MCF 10A (cell line): ENCODE results near the gene NUP210L. TPM values are rescaled to one million over a fixed set of nuclear protein-coding genes. Genes with fewer than 3 reads are reported as not detected.
A peak's percentile ranks its signal among the peaks of the same experiment; 100 is the strongest.

Experiments
- BruUV-seq: library from RNA; stranded (reverse); fragments of 400-500 nt; replicated peaks from 2 replicates; lab custom pipeline; 2021; lab: Mats Ljungman, UMichigan
- CTCF ChIA-PET: fragments of 300-600 bp; sonication (Branson Sonifier 250); formaldehyde crosslinking; extraction: SDS; loops from one replicate; lab custom pipeline; 2021; ENCODE audit warnings: antibody characterized with exemption, inconsistent platforms; lab: Yijun Ruan, JAX
- POLR2A ChIA-PET: fragments of 300-600, 350-650 bp; sonication (Branson Sonifier 250); formaldehyde crosslinking; extraction: SDS; loops from one replicate; lab custom pipeline; 2020; ENCODE audit warnings: antibody characterized with exemption, inconsistent platforms; lab: Yijun Ruan, JAX
- DNase-seq: peaks from one replicate; pipeline ENCODE4 v3.0.0-alpha.2; 2018; ENCODE audit not compliant: unreplicated experiment
- H3K27ac Mint-ChIP-seq: one replicate; pipeline ENCODE4 v1.8.0; 2022; ENCODE audit warnings: mild to moderate bottlenecking, low read depth, mixed read lengths; ENCODE audit not compliant: unreplicated experiment
- H3K27me3 Mint-ChIP-seq: one replicate; pipeline ENCODE4 v1.8.0; 2022; ENCODE audit warnings: mixed read lengths; ENCODE audit not compliant: insufficient read depth, unreplicated experiment
- H3K36me3 Mint-ChIP-seq: one replicate; pipeline ENCODE4 v1.8.0; 2022; ENCODE audit warnings: mild to moderate bottlenecking, moderate library complexity, mixed read lengths; ENCODE audit not compliant: insufficient read depth, unreplicated experiment
- H3K4me1 Mint-ChIP-seq: one replicate; pipeline ENCODE4 v1.8.0; 2022; ENCODE audit warnings: mixed read lengths; ENCODE audit not compliant: insufficient read depth, unreplicated experiment
- H3K4me3 Mint-ChIP-seq: one replicate; pipeline ENCODE4 v1.8.0; 2022; ENCODE audit warnings: mild to moderate bottlenecking, moderate library complexity, mixed read lengths; ENCODE audit not compliant: unreplicated experiment
- H3K9me3 Mint-ChIP-seq: one replicate; pipeline ENCODE4 v1.8.0; 2022; ENCODE audit warnings: mixed read lengths; ENCODE audit not compliant: unreplicated experiment
- CTCF ChIP-seq: fragments of 200-600 bp; IDR thresholded peaks from one replicate; pipeline ENCODE4 v1.8.0; 2022; ENCODE audit warnings: antibody characterized with exemption, mild to moderate bottlenecking; ENCODE audit not compliant: unreplicated experiment
- intact Hi-C: fragments of 100-400 bp; cut with micrococcal nuclease; formaldehyde crosslinking; loops from 2 replicates; pipeline ENCODE4 v1.14.1; 2022
- total RNA-seq: library from RNA; stranded (reverse); gene quantifications from 2 replicates; pipeline ENCODE4 v1.2.3, GENCODE V29; 2022

Gene NUP210L
- total RNA-seq, 1 experiment from 2014 or later: 0.05 TPM

- Mint-ChIP-seq H3K36me3 (peaks cover 93% of the 10 kb centered on the region), H3K4me1 (peaks cover 27% of the 10 kb centered on the region), H3K27me3 (no peaks in the 10 kb centered on the region), H3K9me3 (no peaks in the 10 kb centered on the region), H3K4me3 (no peak overlapping the region), H3K27ac (peak overlapping the region; percentile 57)
- no peak for TF ChIP-seq CTCF
- ChIA-PET POLR2A (no interaction called here), CTCF (interaction anchor here (2.0 kb wide), 1 partner anchor 9 kb away, joined by 7 read pairs; no protein-coding TSS in a partner anchor)
- BruUV-seq: no TSS peak
- intact Hi-C loops: no loop called here
- DNase-seq: no peak
These were observed 17.0 kb upstream of the NUP210L start for GRCh38 chr1:154171880-154172279.

GRCh38 chr1:154171223-154171583 lies 16.3 kb upstream of the NUP210L start:
- BruUV-seq: no TSS peak
- Mint-ChIP-seq H3K9me3 (no peaks in the 10 kb centered on the region), H3K27ac (peak overlapping the region; percentile 57), H3K4me1 (peaks cover 21% of the 10 kb centered on the region), H3K36me3 (peaks cover 99% of the 10 kb centered on the region), H3K27me3 (no peaks in the 10 kb centered on the region), H3K4me3 (no peak overlapping the region)
- DNase-seq: no peak
- ChIA-PET CTCF (interaction anchor here (2.0 kb wide), 1 partner anchor 10 kb away, joined by 7 read pairs; no protein-coding TSS in a partner anchor), POLR2A (interaction anchor here (0.6 to 1.3 kb wide), 2 partner anchors 11 to 161 kb away, joined by 4 to 7 read pairs; no protein-coding TSS in a partner anchor)
- no peak for TF ChIP-seq CTCF
- intact Hi-C loops: no loop called here

DNA sequence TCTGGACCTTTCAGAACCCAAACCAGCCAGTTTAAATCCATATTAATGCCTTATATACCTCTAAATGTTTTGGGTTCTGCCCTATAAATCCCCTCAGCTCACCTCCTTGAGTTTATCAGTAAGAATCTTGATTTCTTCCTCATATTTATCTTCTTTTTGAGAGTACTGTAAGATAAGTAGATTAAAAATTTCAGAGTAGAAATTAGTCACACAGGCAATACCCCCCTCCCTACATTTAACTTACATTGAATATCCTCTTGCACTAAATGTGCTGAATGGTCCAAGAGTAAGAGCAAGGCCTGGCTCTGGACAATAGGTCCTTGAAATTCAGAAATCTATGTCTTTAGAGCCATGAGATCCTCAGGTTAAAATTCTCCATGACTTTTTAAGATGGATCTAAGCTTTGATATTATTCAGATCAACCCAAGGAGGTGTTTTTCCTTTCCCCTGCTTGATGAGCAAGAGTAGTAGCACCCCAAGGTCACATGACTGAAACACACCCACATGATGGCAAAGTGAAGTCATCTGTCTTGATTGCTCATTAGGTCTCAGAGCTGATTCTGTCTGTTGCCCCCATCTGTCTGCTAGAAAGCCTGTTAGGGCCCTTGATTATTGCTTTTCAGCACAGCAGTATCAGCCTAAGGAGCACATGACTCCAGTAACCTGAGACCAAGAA lies 15.8 kb upstream of the NUP210L start:
- peaks cover 99% of the 10 kb centered on the region for H3K36me3 Mint-ChIP-seq
- peaks cover 16% of the 10 kb centered on the region for H3K4me1 Mint-ChIP-seq
- no TSS peak for BruUV-seq
- no peak for DNase-seq
- H3K27ac Mint-ChIP-seq: peak overlapping the region; percentile 57
- ChIA-PET POLR2A (interaction anchor here (0.6 to 1.3 kb wide), 3 partner anchors 11 to 1007 kb away, joined by 3 to 7 read pairs (median 4); no protein-coding TSS in a partner anchor), CTCF (interaction anchor here (2.0 kb wide), 1 partner anchor 10 kb away, joined by 7 read pairs; no protein-coding TSS in a partner anchor)
- intact Hi-C loops: no loop called here
- H3K9me3 Mint-ChIP-seq: no peaks in the 10 kb centered on the region
- no peaks in the 10 kb centered on the region for H3K27me3 Mint-ChIP-seq
- H3K4me3 Mint-ChIP-seq: no peak overlapping the region
- no peak for TF ChIP-seq CTCF

DNA sequence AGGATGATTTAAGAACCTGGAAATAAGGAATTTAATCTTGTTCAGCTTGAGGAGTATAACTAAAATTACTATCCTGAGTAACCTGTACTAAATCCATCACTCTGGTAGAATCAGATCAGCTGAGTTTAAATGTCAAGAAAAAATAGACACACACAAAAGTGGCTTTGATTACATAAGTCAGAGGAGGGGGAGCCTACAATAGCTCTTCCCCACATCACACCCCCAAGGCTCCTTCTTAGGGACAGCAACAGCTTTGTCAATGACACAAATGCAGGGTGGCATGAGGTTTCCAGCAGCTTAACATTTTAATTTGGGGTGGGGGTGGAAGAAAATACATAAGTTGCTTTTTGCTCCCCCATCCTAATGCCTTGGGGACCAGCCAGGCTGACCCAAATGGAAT lies 12.6 kb upstream of the NUP210L start:
- ChIA-PET CTCF (interaction anchor here (0.7 kb wide), 2 partner anchors 73 to 263 kb away, joined by 3 read pairs; no protein-coding TSS in a partner anchor), POLR2A (interaction anchor here (0.7 to 1.5 kb wide), 2 partner anchors 9 to 13 kb away, joined by 3 to 5 read pairs; no protein-coding TSS in a partner anchor)
- no TSS peak for BruUV-seq
- TF ChIP-seq CTCF: no peak
- intact Hi-C loops: no loop called here
- Mint-ChIP-seq H3K36me3 (peaks cover 100% of the 10 kb centered on the region), H3K27ac (no peak overlapping the region), H3K4me3 (no peak overlapping the region), H3K4me1 (peaks cover 14% of the 10 kb centered on the region), H3K27me3 (no peaks in the 10 kb centered on the region), H3K9me3 (no peaks in the 10 kb centered on the region)
- no peak for DNase-seq
